Subcutaneous adipose tissue (tissue), 4 donors: ENCODE measurements around the gene PPAN. TPM values are rescaled to one million over a fixed set of nuclear protein-coding genes. Genes with fewer than 3 reads are reported as not detected.

Experiments used
- total RNA-seq, 4 donors: library from RNA; depleted of rRNA; stranded (reverse); fragments of >200 nt; gene quantifications; one replicate each; pipeline ENCODE4 v1.1.0, GENCODE V29; 2016
- TF ChIP-seq, protein P1 (sequence below): fragments of 450-650 bp; IDR thresholded peaks from one replicate; pipeline ENCODE4 v1.5.1; 2016; ENCODE audit warnings: low read depth, mild to moderate bottlenecking, control low read depth, antibody characterized with exemption, moderate library complexity

The PPAN gene
- total RNA-seq, 4 donors from 2014 or later: 14.2 to 31.8 (median 15.0) TPM

DNA sequence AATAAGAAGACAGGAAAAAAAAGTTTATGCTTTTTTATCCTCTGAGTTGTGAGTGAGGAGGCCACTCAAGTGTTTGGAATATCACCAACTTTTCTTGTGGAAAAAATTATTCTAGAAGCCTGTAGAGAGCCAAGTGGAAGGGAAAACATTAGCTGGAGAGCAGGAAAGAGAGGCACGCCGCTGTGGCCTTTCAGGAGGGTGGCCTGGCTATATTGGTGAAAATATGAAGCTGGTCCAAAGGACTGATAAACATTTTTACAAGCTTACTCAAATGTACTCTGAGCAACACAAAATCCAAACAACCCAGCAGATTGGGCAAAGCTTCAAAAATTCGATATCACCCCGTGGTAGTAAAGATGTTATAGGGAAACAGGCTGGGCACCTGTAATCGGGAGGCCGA, 15.9 kb downstream of the PPAN start:
- TF ChIP-seq, protein P1, sequence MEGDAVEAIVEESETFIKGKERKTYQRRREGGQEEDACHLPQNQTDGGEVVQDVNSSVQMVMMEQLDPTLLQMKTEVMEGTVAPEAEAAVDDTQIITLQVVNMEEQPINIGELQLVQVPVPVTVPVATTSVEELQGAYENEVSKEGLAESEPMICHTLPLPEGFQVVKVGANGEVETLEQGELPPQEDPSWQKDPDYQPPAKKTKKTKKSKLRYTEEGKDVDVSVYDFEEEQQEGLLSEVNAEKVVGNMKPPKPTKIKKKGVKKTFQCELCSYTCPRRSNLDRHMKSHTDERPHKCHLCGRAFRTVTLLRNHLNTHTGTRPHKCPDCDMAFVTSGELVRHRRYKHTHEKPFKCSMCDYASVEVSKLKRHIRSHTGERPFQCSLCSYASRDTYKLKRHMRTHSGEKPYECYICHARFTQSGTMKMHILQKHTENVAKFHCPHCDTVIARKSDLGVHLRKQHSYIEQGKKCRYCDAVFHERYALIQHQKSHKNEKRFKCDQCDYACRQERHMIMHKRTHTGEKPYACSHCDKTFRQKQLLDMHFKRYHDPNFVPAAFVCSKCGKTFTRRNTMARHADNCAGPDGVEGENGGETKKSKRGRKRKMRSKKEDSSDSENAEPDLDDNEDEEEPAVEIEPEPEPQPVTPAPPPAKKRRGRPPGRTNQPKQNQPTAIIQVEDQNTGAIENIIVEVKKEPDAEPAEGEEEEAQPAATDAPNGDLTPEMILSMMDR: no peak

DNA sequence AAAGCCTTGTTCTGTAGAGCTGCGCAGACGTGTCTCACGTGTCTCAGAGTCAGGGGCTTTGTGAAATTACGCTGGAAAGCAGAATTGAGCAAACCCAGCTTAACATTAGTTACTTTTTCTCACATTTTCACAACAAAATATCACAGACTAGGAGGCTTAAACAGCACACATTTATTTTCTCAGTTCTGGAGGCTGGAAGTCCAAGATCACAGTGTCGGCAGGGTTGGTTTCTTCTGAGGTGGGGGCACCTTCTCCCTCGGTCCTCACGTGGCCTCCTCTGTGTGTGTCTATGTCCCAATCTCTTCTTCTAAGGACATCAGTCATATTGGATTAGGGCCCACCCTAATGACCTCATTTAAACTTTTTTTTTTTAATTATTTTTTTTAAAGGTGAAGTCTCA, 18.3 kb downstream of the PPAN start:
- TF ChIP-seq, protein P1: no peak

DNA sequence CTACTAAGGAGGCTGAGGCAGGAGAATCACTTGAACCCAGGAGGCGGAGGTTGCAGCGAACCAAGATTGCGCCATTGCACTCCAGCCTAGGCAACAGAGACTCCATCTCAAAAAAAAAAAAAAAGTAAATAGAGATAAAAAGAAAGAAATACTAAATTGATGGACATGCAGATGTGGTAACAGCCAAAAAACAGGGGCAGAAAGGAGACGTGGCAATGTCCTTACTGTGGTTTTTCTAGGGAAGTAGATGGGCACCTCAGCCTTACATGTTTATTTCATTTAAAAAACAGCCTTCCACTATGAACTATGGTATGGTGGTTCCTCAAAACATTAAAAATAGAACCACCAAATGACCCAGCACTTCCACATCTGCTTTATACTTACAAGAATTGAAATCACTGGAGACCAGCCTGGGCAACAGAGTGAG, 20.1 kb downstream of the PPAN start:
- TF ChIP-seq, protein P1: no peak

DNA sequence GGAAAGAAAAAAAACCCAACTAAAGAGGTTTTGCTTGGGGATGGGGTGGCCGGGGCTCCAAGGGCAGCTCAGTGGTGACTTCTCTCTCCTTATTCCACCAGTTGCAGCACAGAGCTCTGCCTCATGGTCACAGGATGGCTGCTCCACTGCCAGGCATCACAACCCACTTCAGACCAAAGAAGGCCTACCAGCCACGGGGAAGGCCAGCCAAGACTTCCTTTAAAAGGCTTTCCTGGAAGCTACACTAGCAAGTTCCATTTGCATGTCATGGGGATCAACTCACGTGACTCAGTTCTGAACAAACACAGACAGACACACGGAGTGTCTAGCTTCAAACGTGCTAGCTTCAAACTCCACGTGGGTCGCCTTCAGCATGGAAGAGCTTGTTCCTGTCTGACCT, 26.7 kb downstream of the PPAN start:
- TF ChIP-seq, protein P1: no peak

DNA sequence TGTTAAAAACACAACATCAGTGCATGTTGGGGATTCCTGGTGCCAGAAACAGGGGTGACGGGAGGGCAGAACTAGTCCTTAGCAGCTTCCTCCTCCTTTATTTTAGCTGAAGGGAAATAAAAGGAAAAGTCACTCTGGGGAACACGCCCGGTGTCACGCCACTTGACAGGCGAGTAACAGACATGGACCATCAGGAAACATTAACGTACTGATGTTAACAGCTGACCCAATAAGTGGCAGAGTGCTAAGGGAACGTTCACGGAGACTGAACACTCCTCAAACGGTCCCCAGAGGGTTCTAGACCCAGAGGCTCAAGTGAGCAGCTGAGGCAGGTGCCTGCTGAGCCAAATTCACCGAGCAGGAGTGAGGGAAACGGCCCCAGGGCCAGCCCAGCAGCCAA, 27.4 kb downstream of the PPAN start:
- TF ChIP-seq, protein P1: no peak

DNA sequence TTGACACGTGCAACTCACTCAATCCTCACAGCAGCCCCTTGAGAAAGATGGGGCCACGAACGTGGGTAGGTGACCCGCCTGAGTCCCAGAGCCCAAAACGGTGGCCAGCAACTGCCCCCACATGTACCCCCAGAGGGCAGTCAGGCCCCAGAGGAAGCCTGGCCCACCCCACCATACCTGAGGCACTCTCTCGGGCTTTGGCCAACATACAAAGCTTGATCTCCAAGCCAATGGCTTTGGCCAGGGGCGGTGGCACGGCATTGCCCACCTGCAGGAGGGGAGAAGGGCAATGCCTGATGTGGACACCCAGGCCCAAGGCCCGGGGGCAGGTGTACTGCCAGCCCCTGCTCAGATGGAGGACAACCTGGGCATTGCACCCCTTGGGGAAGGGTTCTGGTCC, 27.9 kb downstream of the PPAN start:
- TF ChIP-seq, protein P1: no peak

DNA sequence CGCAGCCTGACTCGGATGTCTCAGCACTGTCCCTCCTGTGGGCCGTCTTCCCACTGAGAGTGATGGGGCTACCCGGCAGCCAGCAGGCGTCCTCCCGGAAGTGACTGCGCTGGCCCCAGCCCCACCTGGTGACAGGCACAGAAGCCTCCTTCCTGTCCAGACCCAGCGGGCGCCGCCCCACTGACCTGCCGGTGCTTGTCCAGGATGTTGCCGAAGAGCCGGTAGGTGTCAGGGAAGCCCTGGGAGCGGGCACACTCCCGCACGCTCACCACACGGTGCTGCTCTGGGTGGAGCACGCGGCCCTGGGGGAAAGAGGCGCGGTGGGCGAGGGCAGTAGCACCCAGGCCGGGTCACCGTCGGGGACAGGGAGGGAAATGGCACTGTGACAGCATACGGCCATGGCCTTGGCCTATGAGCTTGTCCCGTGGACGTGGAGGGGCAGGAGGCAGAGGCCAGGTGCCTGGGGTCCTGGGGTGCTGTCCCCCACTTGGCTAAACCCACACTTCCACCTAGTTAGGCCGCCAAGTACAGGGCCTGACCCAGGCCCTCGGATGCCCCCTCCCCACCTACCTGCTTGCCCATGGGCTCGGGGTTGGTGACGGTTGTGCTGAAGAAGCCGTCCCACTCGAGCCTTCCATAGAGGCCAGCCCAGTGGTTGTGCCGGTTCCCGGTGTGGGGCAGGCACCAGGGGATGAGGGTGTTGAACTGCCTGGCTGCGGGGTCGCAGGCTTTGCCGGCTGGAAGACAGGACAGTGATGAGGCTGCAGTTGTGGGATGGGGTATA, 29.6 kb downstream of the PPAN start:
- TF ChIP-seq, protein P1: no peak
